Activated CD8-positive, alpha-beta memory T cell treated with anti-CD3 and anti-CD28 coated beads, Interleukin-2, amount 10 ng/mL, durations not matched to agents 7 days and 5 days (primary cell): Measurements from ENCODE around the gene NPAS3. TPM values are rescaled to one million over a fixed set of nuclear protein-coding genes. Genes with fewer than 3 reads are reported as not detected.

Experiments
- ATAC-seq: fragments of 150-1000 bp; cut with Tn5 transposase; one replicate; pipeline ENCODE4 v1.10.0; 2021; ENCODE audit warnings: moderate library complexity
- CTCF ChIA-PET: fragments of 350-600 bp; sonication (Branson Sonifier 250); formaldehyde crosslinking; loops from one replicate; lab custom pipeline; 2021; ENCODE audit warnings: antibody characterized with exemption; lab: Charles Lee
- DNase-seq: peaks from one replicate; pipeline ENCODE4 v3.0.0-alpha.2; 2020
- H3K27ac Mint-ChIP-seq: one replicate; pipeline ENCODE4 v1.8.0; 2021; ENCODE audit warnings: mild to moderate bottlenecking, mixed read lengths
- H3K27me3 Mint-ChIP-seq: one replicate; pipeline ENCODE4 v1.8.0; 2021; ENCODE audit warnings: mixed read lengths
- H3K36me3 Mint-ChIP-seq: one replicate; pipeline ENCODE4 v1.8.0; 2021; ENCODE audit warnings: mild to moderate bottlenecking, mixed read lengths
- H3K4me1 Mint-ChIP-seq: one replicate; pipeline ENCODE4 v1.8.0; 2021; ENCODE audit warnings: mixed read lengths
- H3K4me3 Mint-ChIP-seq: one replicate; pipeline ENCODE4 v1.8.0; 2021; ENCODE audit warnings: mild to moderate bottlenecking, moderate library complexity, mixed read lengths
- H3K9me3 Mint-ChIP-seq: one replicate; pipeline ENCODE4 v1.8.0; 2022; ENCODE audit warnings: low read depth, mixed read lengths
- total RNA-seq, 2 experiments: library from RNA; stranded (reverse); gene quantifications; one replicate each; pipeline ENCODE4 v1.2.3, GENCODE V29; 2021

Gene NPAS3
- total RNA-seq, 2 experiments from 2014 or later, result not detected

DNA sequence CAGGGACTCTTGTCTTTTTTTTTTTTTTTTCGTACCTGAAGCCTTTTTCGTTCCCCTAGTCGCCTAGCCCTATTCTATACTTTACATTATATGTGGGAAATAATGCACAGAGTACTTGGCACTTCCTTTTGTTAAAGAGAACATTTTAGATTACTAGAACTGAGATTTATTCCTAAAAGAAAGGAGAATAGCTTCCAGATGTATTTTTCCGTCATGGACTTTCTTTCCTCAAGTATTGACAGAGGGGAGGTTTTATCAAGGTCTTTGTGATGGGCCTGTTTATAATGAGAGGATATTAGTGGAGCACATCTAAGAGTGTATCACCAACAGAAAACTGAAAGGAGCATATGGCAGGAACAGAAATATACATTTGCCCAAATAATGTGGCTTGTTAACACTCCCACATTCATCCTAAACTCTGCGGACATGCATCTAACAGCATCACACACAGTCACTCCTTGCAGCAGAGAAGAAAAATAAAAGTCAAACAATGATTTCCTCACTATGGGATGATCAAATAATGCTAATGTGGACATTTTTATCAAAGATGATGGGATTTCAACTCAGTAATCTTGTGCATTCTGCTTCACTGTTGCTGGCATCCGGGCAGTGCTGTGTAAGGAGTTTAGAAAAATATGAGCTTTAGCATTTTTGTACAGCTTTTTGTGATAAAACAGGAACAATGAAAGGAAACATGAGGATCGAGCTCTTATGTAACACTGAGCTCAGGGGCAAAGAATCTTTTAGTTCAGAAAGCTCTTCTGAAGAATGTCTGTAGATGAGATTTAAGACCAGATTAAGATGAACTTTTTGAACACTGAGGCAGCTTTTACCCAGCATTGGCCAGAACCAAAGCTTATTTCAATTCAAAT, 829.1 kb downstream of the NPAS3 start:
- no peak for ATAC-seq
- Mint-ChIP-seq H3K27ac (no peak overlapping the region), H3K27me3 (no peaks in the 10 kb centered on the region), H3K36me3 (no peaks in the 10 kb centered on the region), H3K4me3 (no peak overlapping the region), H3K9me3 (no peaks in the 10 kb centered on the region), H3K4me1 (no peaks in the 10 kb centered on the region)
- CTCF ChIA-PET, result interaction anchor here (0.6 to 0.7 kb wide), 2 partner anchors 56 to 740 kb away, joined by 3 to 4 read pairs; no protein-coding TSS in a partner anchor
- no peak for DNase-seq

DNA sequence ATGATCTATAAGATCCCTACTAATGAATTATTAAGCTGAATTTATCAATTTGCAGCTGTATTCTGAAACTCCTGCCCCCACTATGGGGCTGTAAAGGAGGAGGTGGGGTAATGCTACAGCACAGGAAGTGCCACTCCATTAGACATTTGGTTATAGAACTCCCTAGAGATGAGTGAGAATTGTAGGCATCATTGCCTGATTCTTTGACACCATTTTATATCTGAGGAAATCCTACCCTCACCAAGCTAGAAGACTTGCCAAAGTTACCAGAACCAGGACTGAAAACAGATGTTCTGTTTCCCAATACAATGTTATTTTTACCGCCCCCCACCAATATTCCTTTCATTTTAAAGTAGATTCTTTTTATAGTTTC, 829.8 kb downstream of the NPAS3 start:
- Mint-ChIP-seq H3K27ac (no peak overlapping the region), H3K36me3 (no peaks in the 10 kb centered on the region), H3K27me3 (no peaks in the 10 kb centered on the region), H3K9me3 (no peaks in the 10 kb centered on the region), H3K4me3 (no peak overlapping the region), H3K4me1 (no peaks in the 10 kb centered on the region)
- DNase-seq (no peak), ATAC-seq (no peak)
- CTCF ChIA-PET, result no interaction called here

DNA sequence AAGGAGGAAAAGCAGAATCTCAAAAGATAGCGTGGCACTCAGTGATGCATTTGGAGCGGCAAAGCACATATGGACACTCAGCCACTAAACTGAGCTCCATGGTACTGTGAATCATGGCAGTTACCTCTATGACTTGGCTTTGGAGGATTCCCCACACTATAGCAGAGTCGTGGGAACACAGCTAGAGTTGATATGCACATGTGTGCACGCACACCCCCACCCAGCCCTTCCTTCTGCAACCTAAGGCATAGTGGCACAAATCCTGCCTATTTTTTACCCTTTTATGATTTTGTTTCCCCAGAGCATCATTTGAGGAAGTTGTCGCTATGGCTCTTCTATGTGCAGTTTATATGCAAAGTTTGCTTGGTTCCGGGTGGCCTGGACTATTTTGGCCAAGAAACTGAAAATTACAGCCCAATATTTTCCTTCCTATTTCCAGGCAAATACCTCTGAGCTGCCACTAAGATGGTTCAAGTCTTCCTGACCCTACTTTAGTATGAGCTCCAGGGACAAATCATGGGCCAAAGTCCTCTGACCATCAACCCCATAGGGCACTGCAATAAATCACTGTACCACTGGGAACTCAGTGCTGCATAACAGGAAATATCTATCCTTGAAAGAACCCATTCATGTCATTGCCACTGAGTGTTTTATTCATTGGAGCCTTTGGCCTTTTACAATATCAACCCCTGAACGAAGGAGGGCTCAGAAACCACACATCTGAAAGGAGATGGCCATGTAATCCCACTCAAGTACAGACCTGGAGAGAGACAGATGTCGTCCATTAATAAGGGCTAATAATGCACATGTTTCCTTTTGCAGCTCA, 834.7 kb downstream of the NPAS3 start:
- no peaks in the 10 kb centered on the region for H3K36me3 Mint-ChIP-seq
- DNase-seq (no peak), ATAC-seq (no peak)
- no peaks in the 10 kb centered on the region for H3K27me3 Mint-ChIP-seq
- no peak overlapping the region for H3K27ac Mint-ChIP-seq
- H3K9me3 Mint-ChIP-seq, result no peaks in the 10 kb centered on the region
- CTCF ChIA-PET, result interaction anchor here (0.6 kb wide), 1 partner anchor 786 kb away, joined by 4 read pairs; no protein-coding TSS in a partner anchor
- H3K4me3 Mint-ChIP-seq, result no peak overlapping the region
- H3K4me1 Mint-ChIP-seq, result no peaks in the 10 kb centered on the region

DNA sequence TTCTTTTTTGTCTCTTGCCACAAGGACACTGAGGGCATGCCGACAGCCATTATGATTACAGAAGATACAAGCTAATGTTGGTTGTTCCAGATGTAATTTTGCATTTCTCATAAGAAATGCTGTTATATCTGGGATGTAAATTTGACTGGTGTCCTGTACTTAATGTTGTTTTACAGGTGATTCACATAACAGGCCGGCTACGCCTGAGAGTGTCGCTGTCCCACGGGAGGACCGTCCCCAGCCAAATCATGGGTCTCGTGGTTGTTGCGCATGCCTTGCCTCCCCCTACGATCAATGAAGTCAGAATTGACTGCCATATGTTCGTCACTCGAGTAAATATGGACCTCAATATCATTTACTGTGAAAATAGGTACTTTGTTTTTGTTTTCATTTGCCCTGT, 835.5 kb downstream of the NPAS3 start:
- Mint-ChIP-seq H3K4me3 (no peak overlapping the region), H3K27ac (no peak overlapping the region), H3K36me3 (no peaks in the 10 kb centered on the region), H3K27me3 (no peaks in the 10 kb centered on the region), H3K9me3 (no peaks in the 10 kb centered on the region), H3K4me1 (no peaks in the 10 kb centered on the region)
- CTCF ChIA-PET, result interaction anchor here (0.6 kb wide), 1 partner anchor 787 kb away, joined by 4 read pairs; no protein-coding TSS in a partner anchor
- ATAC-seq (no peak), DNase-seq (no peak)

DNA sequence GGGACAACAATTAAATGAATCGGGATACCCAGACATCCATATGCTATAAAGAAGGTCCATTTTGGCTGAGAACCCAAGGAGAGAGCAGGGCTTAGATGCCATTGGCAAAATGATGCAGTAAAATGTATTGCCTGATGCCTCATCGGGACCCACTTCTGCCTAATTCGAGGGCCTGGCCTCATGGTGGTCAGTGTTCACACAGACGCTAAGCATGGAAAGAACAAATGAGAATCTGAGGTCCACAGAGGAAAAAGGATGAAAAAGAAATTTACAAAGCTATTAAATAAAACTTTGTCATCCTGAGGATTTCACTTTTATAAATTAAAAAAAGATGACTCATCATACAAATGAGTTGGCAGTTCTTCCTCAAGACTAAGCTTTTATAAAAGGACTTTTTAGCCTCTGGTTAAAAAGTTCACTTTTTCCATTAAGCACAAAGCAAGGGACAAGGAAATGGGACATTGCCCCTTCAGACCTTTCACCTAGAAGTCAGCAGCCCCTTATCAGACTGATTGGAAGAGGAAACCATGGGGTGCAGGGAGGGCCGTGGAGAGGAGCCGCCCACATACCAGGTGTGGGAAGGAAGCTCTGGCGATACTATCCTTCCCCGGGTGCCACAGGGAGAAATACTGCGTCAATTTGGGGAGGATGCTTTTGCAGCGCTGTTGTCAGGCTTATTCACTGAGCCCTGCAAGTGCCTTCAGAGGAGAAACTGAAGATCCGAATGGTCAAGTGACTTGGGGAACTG, 836.2 kb downstream of the NPAS3 start:
- Mint-ChIP-seq H3K27ac (no peak overlapping the region), H3K4me3 (no peak overlapping the region), H3K9me3 (no peaks in the 10 kb centered on the region), H3K4me1 (no peaks in the 10 kb centered on the region), H3K36me3 (no peaks in the 10 kb centered on the region), H3K27me3 (no peaks in the 10 kb centered on the region)
- CTCF ChIA-PET, result no interaction called here
- ATAC-seq, result no peak
- DNase-seq, result no peak

DNA sequence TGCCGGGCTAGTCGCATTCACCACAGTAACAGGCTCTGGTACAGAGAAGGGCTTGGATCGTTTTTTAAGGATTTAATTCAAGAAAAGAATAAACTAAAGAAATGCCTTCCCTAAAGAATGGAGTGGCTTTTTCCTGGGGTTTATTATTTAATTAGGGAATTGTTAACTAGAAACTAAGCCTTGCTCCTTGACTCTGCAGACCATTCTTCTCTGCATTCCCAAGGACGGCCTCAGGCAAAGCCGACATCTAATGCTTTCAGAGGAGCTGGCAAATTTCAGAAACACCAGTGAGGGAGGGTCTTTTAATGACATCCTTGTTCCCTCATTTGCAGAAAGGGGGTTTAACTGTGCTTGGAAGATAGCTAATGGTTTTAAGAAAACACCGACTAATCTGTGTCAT, 838.2 kb downstream of the NPAS3 start:
- H3K36me3 Mint-ChIP-seq, result no peaks in the 10 kb centered on the region
- H3K27ac Mint-ChIP-seq, result no peak overlapping the region
- no peaks in the 10 kb centered on the region for H3K4me1 Mint-ChIP-seq
- ATAC-seq (no peak), DNase-seq (no peak)
- CTCF ChIA-PET, result no interaction called here
- H3K9me3 Mint-ChIP-seq, result no peaks in the 10 kb centered on the region
- H3K27me3 Mint-ChIP-seq, result peaks cover 3% of the 10 kb centered on the region
- no peak overlapping the region for H3K4me3 Mint-ChIP-seq

DNA sequence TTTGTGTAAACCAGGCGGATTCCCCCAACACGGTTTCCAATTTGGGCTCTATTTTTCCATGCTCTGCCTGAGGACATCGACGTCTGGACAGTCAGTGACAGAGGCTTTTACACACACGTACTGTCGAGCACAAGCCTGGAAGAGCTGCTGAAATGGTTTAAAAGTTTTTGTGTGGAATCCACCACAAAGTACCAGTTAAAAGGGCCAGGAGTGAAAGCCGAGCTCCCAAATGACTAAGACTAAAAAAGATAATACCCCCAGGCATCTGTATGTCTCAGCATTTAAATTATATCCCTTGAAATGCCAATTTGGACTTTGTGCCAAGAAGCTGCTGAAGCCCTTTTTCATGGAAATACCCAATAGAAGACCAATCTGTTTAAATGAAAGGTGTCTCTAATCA, 839.0 kb downstream of the NPAS3 start:
- no peaks in the 10 kb centered on the region for H3K36me3 Mint-ChIP-seq
- CTCF ChIA-PET, result no interaction called here
- H3K9me3 Mint-ChIP-seq, result no peaks in the 10 kb centered on the region
- no peak overlapping the region for H3K27ac Mint-ChIP-seq
- no peak for DNase-seq
- no peaks in the 10 kb centered on the region for H3K4me1 Mint-ChIP-seq
- H3K27me3 Mint-ChIP-seq, result peaks cover 3% of the 10 kb centered on the region
- no peak overlapping the region for H3K4me3 Mint-ChIP-seq
- ATAC-seq, result no peak

DNA sequence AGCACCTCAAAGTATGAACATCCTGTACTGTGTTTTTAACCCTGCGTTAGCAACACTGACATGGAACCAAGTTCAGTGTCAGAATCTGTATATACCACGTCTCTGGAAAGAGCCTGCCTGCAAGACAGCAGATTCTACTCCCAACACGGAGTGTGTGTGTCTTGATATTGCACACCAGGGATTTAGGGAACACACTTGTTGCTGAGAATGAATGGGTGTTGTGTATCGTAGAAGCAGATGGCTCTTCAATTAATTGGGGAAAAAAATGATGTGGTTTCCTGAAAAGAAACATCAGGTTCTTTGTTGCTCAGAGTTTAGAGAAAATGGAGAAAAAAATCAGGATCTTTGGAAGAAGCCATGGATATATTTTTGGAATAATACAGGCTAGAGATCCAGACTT, 841.4 kb downstream of the NPAS3 start:
- no peaks in the 10 kb centered on the region for H3K4me1 Mint-ChIP-seq
- no peak for ATAC-seq
- no peaks in the 10 kb centered on the region for H3K9me3 Mint-ChIP-seq
- H3K36me3 Mint-ChIP-seq, result no peaks in the 10 kb centered on the region
- CTCF ChIA-PET, result no interaction called here
- DNase-seq, result no peak
- H3K4me3 Mint-ChIP-seq, result no peak overlapping the region
- H3K27ac Mint-ChIP-seq, result no peak overlapping the region
- H3K27me3 Mint-ChIP-seq, result peaks cover 6% of the 10 kb centered on the region

DNA sequence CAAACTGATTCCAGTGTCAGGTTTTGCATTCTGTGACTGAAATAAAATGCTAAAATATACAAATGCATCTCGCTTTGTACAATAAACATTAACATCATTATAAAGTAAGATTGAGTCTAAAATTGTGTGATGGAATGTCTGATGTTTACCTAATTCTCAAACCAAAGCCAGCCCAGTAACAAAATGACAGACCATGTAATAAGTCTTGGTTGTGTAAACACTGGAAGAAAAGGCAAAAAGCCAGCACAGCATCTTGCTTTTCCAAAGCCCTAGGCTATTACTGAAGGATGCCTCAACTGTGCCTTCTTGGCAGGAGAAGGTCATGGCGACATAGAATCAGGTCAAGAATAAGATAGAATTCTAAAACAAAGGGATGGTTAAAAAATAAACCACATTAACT, 842.6 kb downstream of the NPAS3 start:
- CTCF ChIA-PET, result interaction anchor here (0.6 kb wide), 1 partner anchor 15 kb away, joined by 3 read pairs; no protein-coding TSS in a partner anchor
- Mint-ChIP-seq H3K27me3 (peaks cover 6% of the 10 kb centered on the region), H3K4me1 (no peaks in the 10 kb centered on the region), H3K36me3 (no peaks in the 10 kb centered on the region), H3K9me3 (no peaks in the 10 kb centered on the region), H3K27ac (no peak overlapping the region), H3K4me3 (no peak overlapping the region)
- ATAC-seq (no peak), DNase-seq (no peak)

DNA sequence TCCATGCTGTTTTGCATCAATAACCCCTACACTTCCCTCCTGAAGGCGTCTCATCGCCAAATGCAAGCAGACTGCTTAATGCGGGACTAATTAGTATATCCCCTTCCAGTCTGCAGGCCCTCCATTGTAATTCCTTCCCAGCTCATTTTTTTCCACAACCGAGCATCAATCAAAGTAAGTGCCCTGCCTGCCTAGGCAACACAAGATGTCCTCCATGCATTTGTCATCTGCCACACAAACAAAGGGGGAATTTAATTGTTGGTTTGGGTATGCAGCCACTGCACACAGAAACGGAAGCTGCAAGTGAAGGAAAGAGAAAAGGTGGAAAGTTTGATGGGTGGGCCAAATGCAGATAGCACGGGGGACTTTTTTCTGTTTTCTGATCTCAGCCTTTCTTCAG, 844.2 kb downstream of the NPAS3 start:
- Mint-ChIP-seq H3K27ac (no peak overlapping the region), H3K9me3 (no peaks in the 10 kb centered on the region), H3K4me1 (no peaks in the 10 kb centered on the region), H3K4me3 (no peak overlapping the region), H3K27me3 (peaks cover 6% of the 10 kb centered on the region), H3K36me3 (no peaks in the 10 kb centered on the region)
- CTCF ChIA-PET, result interaction anchor here (3.2 kb wide), 1 partner anchor 10 kb away, joined by 16 read pairs; no protein-coding TSS in a partner anchor
- no peak for DNase-seq
- ATAC-seq, result no peak

DNA sequence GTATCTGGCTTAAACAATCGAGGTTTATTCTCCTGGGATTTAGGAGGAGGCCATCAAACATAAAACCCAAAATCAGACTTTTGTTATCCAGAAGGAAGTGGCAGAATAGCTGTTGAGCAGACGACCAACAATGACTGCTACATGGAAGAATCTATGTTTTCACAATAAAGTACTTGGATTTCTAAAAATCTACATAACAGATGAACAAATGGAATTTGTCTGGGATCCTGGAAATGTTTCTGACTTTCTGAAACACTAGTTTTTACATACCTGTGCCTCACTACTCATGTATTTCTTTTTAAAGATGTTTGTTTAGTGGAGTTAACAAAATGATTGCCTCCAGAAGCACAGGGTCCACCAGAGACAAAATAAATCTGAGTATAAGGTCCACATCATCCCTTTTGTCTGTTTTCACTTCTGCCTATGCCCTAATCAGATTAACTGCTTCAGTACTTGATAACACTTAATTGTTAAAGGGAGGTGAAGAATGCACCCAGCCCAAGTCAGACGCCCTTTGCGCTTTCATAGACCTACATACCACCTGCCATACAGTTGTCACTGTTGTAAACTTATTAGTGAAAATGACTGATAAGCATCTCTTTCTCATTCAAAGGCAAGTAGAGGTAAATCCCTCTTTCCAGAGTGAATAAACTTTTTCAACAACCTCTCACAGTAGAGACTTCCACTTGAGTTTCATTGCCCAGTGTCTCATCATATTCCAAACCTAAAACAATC, 847.6 kb downstream of the NPAS3 start:
- peaks cover 8% of the 10 kb centered on the region for H3K27me3 Mint-ChIP-seq
- H3K4me3 Mint-ChIP-seq, result no peak overlapping the region
- peaks cover 5% of the 10 kb centered on the region for H3K4me1 Mint-ChIP-seq
- no peaks in the 10 kb centered on the region for H3K36me3 Mint-ChIP-seq
- CTCF ChIA-PET, result no interaction called here
- H3K9me3 Mint-ChIP-seq, result no peaks in the 10 kb centered on the region
- H3K27ac Mint-ChIP-seq, result no peak overlapping the region
- DNase-seq, result no peak
- no peak for ATAC-seq

DNA sequence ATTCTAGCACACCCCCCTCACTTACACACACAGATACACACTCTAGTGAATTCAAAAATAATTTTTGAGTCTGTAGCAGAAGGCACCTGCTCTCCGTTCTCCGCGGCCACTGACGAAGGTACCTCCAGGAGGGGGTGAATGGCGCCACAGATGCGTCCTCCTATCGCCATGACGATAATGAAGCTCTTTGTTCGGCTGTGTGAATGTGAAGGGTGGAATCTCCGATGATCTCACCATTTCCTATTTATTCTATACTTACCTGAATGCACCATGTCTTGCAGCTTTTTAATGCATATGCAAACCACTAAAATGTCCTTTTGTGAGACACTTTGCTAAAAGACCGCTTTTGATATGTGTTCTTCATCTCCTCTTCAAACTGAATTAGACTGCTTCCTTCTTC, 849.5 kb downstream of the NPAS3 start:
- Mint-ChIP-seq H3K27me3 (peaks cover 12% of the 10 kb centered on the region), H3K27ac (no peak overlapping the region), H3K4me1 (peaks cover 22% of the 10 kb centered on the region), H3K36me3 (no peaks in the 10 kb centered on the region), H3K9me3 (no peaks in the 10 kb centered on the region), H3K4me3 (no peak overlapping the region)
- ATAC-seq, result no peak
- CTCF ChIA-PET, result no interaction called here
- DNase-seq, result no peak

DNA sequence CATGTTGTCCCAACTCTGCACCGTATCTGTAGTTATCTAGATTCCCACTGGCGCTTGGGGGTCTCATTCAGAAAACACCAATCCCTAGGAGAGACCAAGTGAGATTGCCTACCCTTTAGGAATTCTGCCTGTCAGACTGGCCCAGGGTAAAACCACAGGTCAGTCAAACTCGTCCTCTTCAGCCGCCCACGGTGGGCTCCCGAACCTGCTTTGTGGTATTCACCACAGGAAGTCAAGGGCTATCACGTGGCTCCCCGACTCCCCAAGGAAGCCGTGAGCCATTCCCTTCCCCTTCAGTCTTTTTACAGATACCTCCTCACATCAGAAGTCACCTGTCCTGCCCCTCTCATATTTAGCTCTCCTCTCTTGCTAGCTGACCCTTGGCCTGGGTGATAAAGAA, 852.3 kb downstream of the NPAS3 start:
- no peaks in the 10 kb centered on the region for H3K36me3 Mint-ChIP-seq
- H3K4me3 Mint-ChIP-seq, result no peak overlapping the region
- DNase-seq (no peak), ATAC-seq (no peak)
- CTCF ChIA-PET, result no interaction called here
- no peaks in the 10 kb centered on the region for H3K9me3 Mint-ChIP-seq
- H3K27me3 Mint-ChIP-seq, result peaks cover 24% of the 10 kb centered on the region
- H3K27ac Mint-ChIP-seq, result no peak overlapping the region
- H3K4me1 Mint-ChIP-seq, result peaks cover 22% of the 10 kb centered on the region
